HepG2 (cell line): ENCODE results near the gene MRPL38. TPM values are rescaled to one million over a fixed set of nuclear protein-coding genes. Genes with fewer than 3 reads are reported as not detected.

Experiments used
- AGO1 ChIP-seq: fragments of 200-400 bp; formaldehyde crosslinking; IDR thresholded peaks from 2 replicates; pipeline ENCODE4 v1.6.1; 2017; ENCODE audit warnings: mild to moderate bottlenecking, low read depth, low read length, moderate library complexity; ENCODE audit not compliant: poor library complexity, severe bottlenecking
- GABPB1 ChIP-seq: IDR thresholded peaks from 2 replicates; pipeline ENCODE4 v1.6.1; 2016; ENCODE audit warnings: mild to moderate bottlenecking, missing genetic modification reagents, moderate library complexity, missing compliant biosample characterization
- HNF1B ChIP-seq: sonication (generic); formaldehyde crosslinking; IDR thresholded peaks from 2 replicates; pipeline ENCODE4 v1.5.1; 2020; ENCODE audit warnings: mild to moderate bottlenecking, moderate library complexity, missing genetic modification reagents
- HNRNPK ChIP-seq: fragments of 200-400 bp; formaldehyde crosslinking; IDR thresholded peaks from 2 replicates; pipeline ENCODE4 v1.6.1; 2018; ENCODE audit warnings: low read length, low read depth, moderate library complexity, mild to moderate bottlenecking; ENCODE audit not compliant: poor library complexity, severe bottlenecking
- MXD1 ChIP-seq: sonication (generic); formaldehyde crosslinking; IDR thresholded peaks from 2 replicates; pipeline ENCODE4 v1.4.0; 2020; ENCODE audit warnings: mild to moderate bottlenecking, missing genetic modification reagents
- NFKB2 ChIP-seq: sonication (generic); formaldehyde crosslinking; IDR thresholded peaks from 2 replicates; pipeline ENCODE4 v1.4.0; 2020; ENCODE audit warnings: missing genetic modification reagents, borderline replicate concordance
- NR1H2 ChIP-seq: sonication (generic); formaldehyde crosslinking; IDR thresholded peaks from 2 replicates; pipeline ENCODE4 v1.8.1; 2022; ENCODE audit warnings: low read depth, missing genetic modification reagents, borderline replicate concordance
- SRSF4 ChIP-seq: fragments of 200-400 bp; formaldehyde crosslinking; IDR thresholded peaks from one replicate; pipeline ENCODE4 v1.6.1; 2018; ENCODE audit warnings: mild to moderate bottlenecking, low read depth, low read length, moderate library complexity; ENCODE audit not compliant: poor library complexity, severe bottlenecking
- ZNF124 ChIP-seq: sonication (generic); formaldehyde crosslinking; IDR thresholded peaks from 2 replicates; pipeline ENCODE4 v1.4.0; 2020; ENCODE audit warnings: missing genetic modification reagents
- ZNF138 ChIP-seq: sonication (generic); formaldehyde crosslinking; IDR thresholded peaks from 2 replicates; pipeline ENCODE4 v1.5.0; 2020; ENCODE audit warnings: mild to moderate bottlenecking, low read depth, missing genetic modification reagents
- ZNF335 ChIP-seq: sonication (generic); formaldehyde crosslinking; IDR thresholded peaks from 2 replicates; pipeline ENCODE4 v1.4.0; 2020; ENCODE audit warnings: missing genetic modification reagents
- ZNF407 ChIP-seq: sonication (generic); formaldehyde crosslinking; IDR thresholded peaks from one replicate; pipeline ENCODE4 v1.5.1; 2020; ENCODE audit warnings: mild to moderate bottlenecking, missing genetic modification reagents; ENCODE audit errors: not compliant biosample characterization
- ZNF605 ChIP-seq: sonication (generic); formaldehyde crosslinking; IDR thresholded peaks from 2 replicates; pipeline ENCODE4 v1.8.0; 2022; ENCODE audit warnings: mild to moderate bottlenecking, missing genetic modification reagents
- ZNF710 ChIP-seq: sonication (generic); formaldehyde crosslinking; IDR thresholded peaks from 2 replicates; pipeline ENCODE4 v1.5.0; 2020; ENCODE audit warnings: mild to moderate bottlenecking, missing genetic modification reagents, borderline replicate concordance
- polyA plus RNA-seq, 8 experiments: library from polyadenylated mRNA; depleted of rRNA in 3 of 8; stranded (reverse) in 7 of 8; unstranded in 1 of 8; fragments of >200 nt; fragmentation: Illumina TruSeq in 4 of 8; extraction: Trizol in 4 of 8; gene quantifications; 2 replicates each; pipeline versions ENCODE4 v1.2.1 to v1.2.3, GENCODE V29; 2011 to 2016; ENCODE audit warnings: low read depth in 4 of 8, missing spikeins in 1 of 8, mixed read lengths in 1 of 8; ENCODE audit not compliant: insufficient read depth in 1 of 8
- total RNA-seq, 5 experiments: library from RNA; depleted of rRNA; stranded (reverse); fragments of >200 nt; fragmentation: Illumina TruSeq; extraction: Trizol; gene quantifications; 2 replicates each; pipeline ENCODE4 v1.2.3, GENCODE V29; 2016; ENCODE audit warnings: low read depth in 1 of 5

MRPL38 gene
- total and polyA plus RNA-seq, 2 of the 13 experiments (the other 11 are each of a cell fraction or from before 2014, with no cell fraction given), result 83.7 to 125 TPM

- TF ChIP-seq ZNF605 (CRISPR knock-in tag) (0 out of 2 replicates have a peak, but pooled peaks have one; percentile 53), HNRNPK (no peak), AGO1 (no peak), MXD1 (CRISPR knock-in tag) (peak; percentile 53; the same call in 1 of the 2 replicates), ZNF138 (CRISPR knock-in tag) (no peak), SRSF4 (no peak), NR1H2 (CRISPR knock-in tag) (peak; percentile 64; the same call in 1 of the 2 replicates), ZNF335 (CRISPR knock-in tag) (0 out of 2 replicates have a peak, but pooled peaks have one; percentile 52), HNF1B (peak; percentile 19; the same call in 1 of the 2 replicates), ZNF407 (CRISPR knock-in tag) (peak; percentile 27), ZNF710 (CRISPR knock-in tag) (0 out of 2 replicates have a peak, but pooled peaks have one; percentile 36), NFKB2 (CRISPR knock-in tag) (peak; percentile 67; the same call in 1 of the 2 replicates), GABPB1 (CRISPR knock-in tag) (peak; percentile 16; the same call in 1 of the 2 replicates), ZNF124 (CRISPR knock-in tag) (no peak)
Observed at GRCh38 chr17:75922963-75923874, 18.5 kb upstream of the MRPL38 start (continued).
